BLaER1 (cell line): Measurements from ENCODE around the gene MYOC.

ENCODE experiments used
- H3K27ac ChIP-seq: shearing (Covaris generic); formaldehyde crosslinking; 2 replicates; pipeline ENCODE4 v1.8.1; 2022
- H3K27me3 ChIP-seq: shearing (Covaris generic); formaldehyde crosslinking; 2 replicates; pipeline ENCODE4 v1.8.1; 2022
- H3K36me3 ChIP-seq: shearing (Covaris generic); formaldehyde crosslinking; 2 replicates; pipeline ENCODE4 v1.8.1; 2022
- H3K4me1 ChIP-seq: shearing (Covaris generic); formaldehyde crosslinking; 2 replicates; pipeline ENCODE4 v1.8.1; 2022
- H3K4me2 ChIP-seq: shearing (Covaris generic); formaldehyde crosslinking; 2 replicates; pipeline ENCODE4 v1.8.1; 2022
- H3K4me3 ChIP-seq: shearing (Covaris generic); formaldehyde crosslinking; 2 replicates; pipeline ENCODE4 v1.8.1; 2022
- H3K9ac ChIP-seq: shearing (Covaris generic); formaldehyde crosslinking; 2 replicates; pipeline ENCODE4 v1.8.1; 2022
- H3K9me3 ChIP-seq: shearing (Covaris generic); formaldehyde crosslinking; 2 replicates; pipeline ENCODE4 v1.8.1; 2022
- H4K20me1 ChIP-seq: shearing (Covaris generic); formaldehyde crosslinking; 2 replicates; pipeline ENCODE4 v1.8.1; 2022
- Cebpa-rat ChIP-seq: shearing (Covaris generic); IDR thresholded peaks from 2 replicates; pipeline ENCODE4 v1.8.1; 2022

MYOC gene

GRCh38 chr1:171654201-171654941, 1.9 kb upstream of the MYOC start:
- H4K20me1 ChIP-seq: no peaks in the 10 kb centered on the region
- no peaks in the 10 kb centered on the region for H3K36me3 ChIP-seq
- TF ChIP-seq Cebpa-rat: no peak
- no peaks in the 10 kb centered on the region for H3K9me3 ChIP-seq
- H3K4me1 ChIP-seq: peaks cover 35% of the 10 kb centered on the region
- no peak overlapping the region for H3K9ac ChIP-seq
- no peaks in the 10 kb centered on the region for H3K27me3 ChIP-seq
- H3K4me3 ChIP-seq: no peak overlapping the region
- H3K4me2 ChIP-seq: peak overlapping the region; percentile 76
- H3K27ac ChIP-seq: peak overlapping the region; percentile 63

DNA sequence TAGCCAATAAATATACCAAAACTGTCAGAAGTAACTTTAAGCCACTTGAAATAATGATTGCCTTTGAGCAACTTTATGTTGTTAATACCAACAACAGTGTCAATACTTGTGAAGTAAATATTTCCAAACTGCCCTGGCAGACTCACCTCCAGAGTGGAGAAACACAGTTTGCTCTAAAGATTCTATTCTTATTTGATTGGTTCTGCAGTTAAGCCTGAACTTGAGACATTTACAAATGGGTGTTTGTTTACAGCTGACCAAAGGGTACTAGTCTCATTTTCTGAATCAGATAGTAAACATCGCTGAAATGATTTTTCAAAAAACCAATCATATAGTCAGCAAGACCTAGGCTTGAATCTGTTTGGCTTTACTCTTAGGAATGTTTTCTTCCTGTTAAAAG, 1.3 kb upstream of the MYOC start:
- peak overlapping the region; percentile 76; the same call in 1 of the 2 replicates for H3K4me2 ChIP-seq
- peak overlapping the region; percentile 63; the same call in 1 of the 2 replicates for H3K27ac ChIP-seq
- no peaks in the 10 kb centered on the region for H4K20me1 ChIP-seq
- H3K9me3 ChIP-seq: no peaks in the 10 kb centered on the region
- TF ChIP-seq Cebpa-rat: no peak
- H3K4me1 ChIP-seq: peaks cover 35% of the 10 kb centered on the region
- no peak overlapping the region for H3K4me3 ChIP-seq
- H3K36me3 ChIP-seq: no peaks in the 10 kb centered on the region
- H3K27me3 ChIP-seq: no peaks in the 10 kb centered on the region
- H3K9ac ChIP-seq: no peak overlapping the region

DNA sequence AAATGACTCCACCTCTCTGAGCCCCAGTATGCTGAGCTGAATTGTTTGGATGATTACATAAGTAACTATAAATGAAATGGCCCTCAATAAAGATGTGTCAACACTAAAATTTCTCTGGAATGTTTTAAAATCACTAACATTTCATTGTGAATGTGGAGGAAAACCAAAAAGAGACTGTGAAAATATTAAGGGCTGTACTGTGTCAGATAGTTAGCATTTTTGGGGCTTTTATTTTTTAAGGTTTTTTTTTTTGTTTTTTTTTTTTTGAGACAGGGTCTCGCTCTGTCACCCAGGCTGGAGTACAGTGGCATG, 6.3 kb downstream of the MYOC start:
- Histone ChIP-seq H3K9ac (no peak overlapping the region), H3K9me3 (no peaks in the 10 kb centered on the region), H4K20me1 (no peaks in the 10 kb centered on the region), H3K27me3 (no peaks in the 10 kb centered on the region), H3K27ac (no peak overlapping the region), H3K4me3 (no peak overlapping the region), H3K4me2 (no peak overlapping the region), H3K36me3 (no peaks in the 10 kb centered on the region), H3K4me1 (peaks cover 14% of the 10 kb centered on the region)
- no peak for TF ChIP-seq Cebpa-rat

GRCh38 chr1:171645553-171646248, 6.8 kb downstream of the MYOC start:
- H3K27ac ChIP-seq: no peak overlapping the region
- peaks cover 18% of the 10 kb centered on the region for H3K4me1 ChIP-seq
- H3K4me3 ChIP-seq: no peak overlapping the region
- no peak overlapping the region for H3K9ac ChIP-seq
- no peaks in the 10 kb centered on the region for H3K9me3 ChIP-seq
- no peaks in the 10 kb centered on the region for H4K20me1 ChIP-seq
- no peak for TF ChIP-seq Cebpa-rat
- no peaks in the 10 kb centered on the region for H3K36me3 ChIP-seq
- H3K27me3 ChIP-seq: no peaks in the 10 kb centered on the region
- H3K4me2 ChIP-seq: no peak overlapping the region

DNA sequence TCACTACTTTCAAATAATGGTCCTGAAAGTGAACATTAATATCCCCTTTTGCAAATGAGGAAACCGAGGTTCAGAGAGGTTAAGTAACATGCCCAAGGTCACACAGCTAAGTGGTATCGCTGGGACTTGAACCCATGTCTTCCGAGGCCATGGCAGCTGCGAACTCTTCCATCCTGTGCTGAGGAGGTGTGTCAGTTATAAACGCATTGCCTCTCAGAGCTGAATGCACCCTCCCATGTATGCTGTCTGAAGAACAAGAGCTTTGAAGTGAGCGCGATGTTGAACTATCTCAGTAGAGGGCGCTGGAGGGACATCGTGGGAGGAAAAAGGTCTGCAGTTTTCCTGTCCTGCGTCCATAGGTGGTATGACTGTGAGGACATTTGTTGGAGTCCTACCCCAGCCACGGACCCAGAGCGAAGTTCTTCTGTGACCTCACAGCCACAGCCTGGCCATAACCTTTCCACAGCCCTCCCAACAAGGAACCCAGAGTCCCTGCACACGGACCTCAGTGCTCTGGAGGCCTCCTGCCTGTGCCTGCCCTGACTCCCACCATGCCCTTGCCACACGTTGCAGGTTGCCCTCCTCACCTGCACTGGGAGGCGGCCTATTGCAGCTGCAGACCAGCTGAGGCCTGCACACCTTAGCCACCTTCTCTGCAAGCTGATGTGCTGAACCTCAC, 7.5 kb downstream of the MYOC start:
- TF ChIP-seq Cebpa-rat: no peak
- Histone ChIP-seq H3K9me3 (no peaks in the 10 kb centered on the region), H4K20me1 (no peaks in the 10 kb centered on the region), H3K4me1 (peaks cover 18% of the 10 kb centered on the region), H3K27me3 (no peaks in the 10 kb centered on the region), H3K4me3 (no peak overlapping the region), H3K27ac (no peak overlapping the region), H3K4me2 (peak overlapping the region; percentile 11; the same call in 1 of the 2 replicates), H3K36me3 (no peaks in the 10 kb centered on the region), H3K9ac (no peak overlapping the region)

- Histone ChIP-seq H3K9ac (no peak overlapping the region), H3K27me3 (no peaks in the 10 kb centered on the region), H3K27ac (no peak overlapping the region), H4K20me1 (no peaks in the 10 kb centered on the region), H3K9me3 (no peaks in the 10 kb centered on the region), H3K4me1 (peaks cover 18% of the 10 kb centered on the region), H3K36me3 (no peaks in the 10 kb centered on the region), H3K4me2 (no peak overlapping the region), H3K4me3 (no peak overlapping the region)
- no peak for TF ChIP-seq Cebpa-rat
Observed at GRCh38 chr1:171643156-171643555, 9.3 kb downstream of the MYOC start.

DNA sequence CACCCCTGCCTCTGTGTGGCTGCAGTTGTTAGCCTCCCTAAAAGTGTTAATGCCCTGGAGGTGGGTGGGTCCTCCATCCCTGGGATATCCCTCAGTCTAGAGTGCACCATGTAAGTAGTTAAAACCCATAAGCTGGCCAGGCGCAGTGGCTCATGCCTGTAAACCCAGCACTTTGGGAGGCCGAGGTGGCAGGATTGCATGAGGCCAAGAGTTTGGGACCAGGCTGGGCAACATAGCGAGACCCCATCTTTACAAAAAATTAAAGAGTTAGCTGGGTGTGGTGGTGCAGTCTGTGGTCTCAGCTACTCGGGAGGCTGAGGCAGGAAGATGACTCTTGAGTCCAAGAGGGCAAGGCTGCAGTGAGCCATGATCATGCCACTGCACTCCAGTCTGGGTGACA, 10.3 kb downstream of the MYOC start:
- Histone ChIP-seq H3K36me3 (no peaks in the 10 kb centered on the region), H3K9ac (no peak overlapping the region), H3K27ac (no peak overlapping the region), H3K4me3 (no peak overlapping the region), H3K27me3 (no peaks in the 10 kb centered on the region), H3K9me3 (no peaks in the 10 kb centered on the region), H3K4me2 (peak overlapping the region; percentile 58), H3K4me1 (peaks cover 18% of the 10 kb centered on the region), H4K20me1 (no peaks in the 10 kb centered on the region)
- no peak for TF ChIP-seq Cebpa-rat

DNA sequence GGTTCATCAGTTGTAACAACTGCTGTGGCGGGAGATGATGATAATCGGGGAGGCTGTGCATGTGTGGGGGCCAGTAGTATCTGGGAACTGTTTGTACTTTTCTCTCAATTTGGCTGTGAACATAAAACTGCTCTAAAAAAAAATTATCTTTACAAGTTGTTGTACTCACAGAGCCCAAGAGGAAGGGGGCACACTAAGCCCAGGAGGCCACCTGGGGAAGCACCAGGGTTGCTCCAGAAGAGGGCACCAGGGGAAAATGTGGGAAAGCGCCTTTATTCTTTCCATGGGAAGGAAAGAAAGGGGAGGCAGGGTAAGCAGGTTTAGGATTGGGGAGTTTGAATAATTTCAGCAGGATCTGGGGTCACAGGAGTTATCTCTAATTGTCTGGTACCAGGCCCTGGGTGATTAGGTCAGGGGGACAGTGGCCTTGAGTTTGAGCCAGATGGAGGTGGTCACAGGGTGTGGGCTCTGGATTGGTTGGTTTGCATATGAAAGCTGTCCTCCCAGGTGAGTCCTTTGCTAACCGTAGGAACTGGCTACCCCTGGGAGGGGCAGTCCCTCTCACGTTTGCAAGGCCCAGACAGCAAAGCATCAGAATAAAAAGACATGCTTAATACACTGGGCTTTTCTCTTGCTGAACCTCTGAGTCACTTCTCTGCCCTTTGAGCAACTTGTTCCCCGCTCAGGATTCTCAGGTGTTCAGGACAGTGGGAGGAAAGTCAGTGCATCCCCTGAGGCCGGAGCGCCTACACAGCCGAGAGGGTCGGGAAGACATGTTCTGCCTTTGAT, 11.2 kb downstream of the MYOC start:
- Histone ChIP-seq H3K4me1 (peaks cover 18% of the 10 kb centered on the region), H3K4me3 (no peak overlapping the region), H4K20me1 (no peaks in the 10 kb centered on the region), H3K9ac (0 out of 2 replicates have a peak overlapping the region, but pooled peaks have one; percentile 34), H3K27ac (no peak overlapping the region), H3K27me3 (no peaks in the 10 kb centered on the region), H3K36me3 (no peaks in the 10 kb centered on the region), H3K9me3 (no peaks in the 10 kb centered on the region), H3K4me2 (peak overlapping the region; percentile 58)
- TF ChIP-seq Cebpa-rat: no peak

GRCh38 chr1:171640225-171640624, 12.3 kb downstream of the MYOC start:
- H3K9ac ChIP-seq: no peak overlapping the region
- no peak overlapping the region for H3K27ac ChIP-seq
- H3K4me3 ChIP-seq: no peak overlapping the region
- no peak overlapping the region for H3K4me2 ChIP-seq
- H4K20me1 ChIP-seq: no peaks in the 10 kb centered on the region
- H3K4me1 ChIP-seq: peaks cover 17% of the 10 kb centered on the region
- no peak for TF ChIP-seq Cebpa-rat
- no peaks in the 10 kb centered on the region for H3K36me3 ChIP-seq
- H3K27me3 ChIP-seq: no peaks in the 10 kb centered on the region
- no peaks in the 10 kb centered on the region for H3K9me3 ChIP-seq
